Hippocampal formation (tissue), 2 donors: ENCODE results near the gene ITPR2.

Source experiments
- DNase-seq, 2 donors: peaks; one replicate each; lab custom pipeline; 2025; lab: John Stamatoyannopoulos, UW

The ITPR2 gene

DNA sequence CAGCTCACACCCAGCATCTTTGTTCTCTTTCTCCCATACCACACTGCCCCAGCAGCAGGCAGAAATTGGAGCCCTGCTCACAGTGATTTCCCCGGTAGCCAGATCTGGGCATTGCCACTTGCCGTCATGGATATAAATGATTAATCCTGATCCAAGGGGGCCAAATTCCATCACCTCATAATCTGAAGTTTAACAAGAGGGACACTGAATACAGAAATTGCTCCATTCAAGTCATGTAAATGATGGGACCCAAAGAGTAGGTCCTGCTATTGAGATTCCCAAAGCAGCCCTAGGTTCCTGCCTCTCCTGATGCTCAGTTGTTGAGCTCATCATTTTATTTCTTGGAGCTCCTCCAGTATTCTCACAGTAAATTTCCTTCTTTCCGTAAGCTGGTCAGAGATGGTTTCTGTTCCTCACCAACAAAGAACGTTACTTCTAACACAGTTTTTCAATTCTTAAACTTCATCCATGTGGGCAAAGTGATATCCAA is 11.7 kb downstream of the ITPR2 start:
- DNase-seq = peak in 1 of 2 donors; percentile 23

DNA sequence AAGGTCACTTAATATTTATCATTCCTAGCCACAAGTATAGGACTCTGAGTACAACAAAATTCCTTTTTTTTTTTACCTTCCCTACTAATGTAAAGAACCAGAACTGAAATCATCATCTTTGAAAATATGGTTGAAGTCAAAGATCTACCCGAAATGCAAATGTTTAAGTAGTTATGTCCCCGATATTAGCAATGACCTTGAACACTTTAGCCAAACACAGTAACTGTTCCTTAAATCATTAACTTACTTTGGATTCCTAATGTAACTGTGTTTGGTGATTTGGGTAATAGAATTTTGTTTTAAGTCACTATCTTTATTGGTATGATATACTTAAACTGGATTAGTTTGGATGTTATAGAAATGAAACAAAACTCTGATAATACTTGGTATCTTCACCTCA is 14.4 kb downstream of the ITPR2 start:
- DNase-seq = no peak

DNA sequence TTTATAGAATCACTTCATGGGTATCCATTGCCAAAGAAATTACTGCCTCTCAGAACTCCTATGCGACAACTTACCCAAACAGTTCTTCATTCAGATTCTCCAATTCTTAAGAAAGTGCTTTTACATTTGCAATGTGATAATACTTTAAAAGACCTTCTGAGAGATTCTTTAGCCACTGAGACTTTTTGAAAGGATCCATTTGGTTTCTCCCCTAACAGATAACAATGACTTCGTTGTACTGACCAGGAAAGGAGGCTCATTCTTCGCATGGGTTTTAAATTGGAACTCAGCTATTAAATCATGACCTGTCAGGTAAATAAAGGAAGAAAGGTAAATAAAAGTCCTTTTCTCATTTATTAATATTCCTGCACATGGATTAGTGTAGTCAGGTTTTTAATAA is 14.8 kb downstream of the ITPR2 start:
- DNase-seq = no peak

DNA sequence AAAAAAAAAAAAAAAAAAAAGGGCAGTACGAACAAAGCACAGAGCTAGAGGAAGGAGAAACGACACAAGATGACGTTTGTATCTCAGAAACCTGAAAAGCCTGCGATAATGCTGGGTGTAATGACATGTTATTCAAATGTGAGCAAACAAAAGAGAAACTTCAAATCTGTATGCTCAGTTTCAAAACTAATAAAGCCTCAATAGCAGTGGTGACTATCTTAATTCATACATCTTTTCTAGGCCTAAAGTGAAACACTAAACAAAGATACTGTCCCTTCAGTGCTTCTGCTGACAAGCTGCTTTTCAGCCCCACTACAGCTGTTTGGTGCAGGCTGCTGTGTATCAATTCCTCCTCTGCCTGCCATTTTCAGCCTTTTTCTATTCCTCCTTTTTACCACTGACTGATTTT is 15.8 kb downstream of the ITPR2 start:
- peak in 1 of 2 donors; percentile 10 for DNase-seq

DNA sequence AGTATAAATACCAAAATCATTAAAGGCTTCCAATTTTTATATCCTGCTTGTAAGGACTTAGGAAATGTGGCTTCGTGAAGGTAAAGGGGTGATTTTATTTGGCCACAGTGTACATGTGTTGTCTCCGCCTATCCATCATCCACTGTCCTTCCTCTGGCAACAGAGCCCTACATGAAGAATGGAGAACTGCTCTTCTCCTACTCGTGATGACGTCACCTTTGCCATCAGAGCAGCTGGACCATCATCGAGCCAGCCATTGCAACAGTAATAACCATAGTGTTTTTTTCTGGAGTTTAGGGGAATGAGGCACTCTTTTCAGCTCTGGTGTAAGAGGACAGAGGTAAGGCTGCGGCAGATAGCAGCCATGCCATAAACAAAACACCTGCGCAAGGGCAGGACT is 19.2 kb downstream of the ITPR2 start:
- DNase-seq = no peak

DNA sequence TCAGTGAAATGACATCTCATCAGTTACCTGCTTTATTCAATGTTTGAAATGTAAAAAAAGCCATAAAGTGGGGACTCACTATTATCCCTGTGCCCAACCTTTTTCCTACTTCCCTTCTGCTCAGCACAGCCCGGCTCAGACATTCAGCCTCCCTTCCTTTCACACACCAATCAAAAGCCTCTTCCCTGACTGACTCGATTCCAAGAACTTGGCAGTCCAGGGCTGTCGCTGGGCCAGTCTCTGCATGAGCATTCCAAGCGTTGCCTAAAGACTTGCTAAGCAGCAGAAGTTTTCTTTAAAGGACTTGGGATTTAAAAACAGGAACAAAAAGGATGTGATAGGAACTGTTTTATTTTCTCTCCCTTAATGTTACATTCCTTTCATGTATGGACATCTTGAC is 22.7 kb downstream of the ITPR2 start:
- DNase-seq = peak; percentile 40 to 58

DNA sequence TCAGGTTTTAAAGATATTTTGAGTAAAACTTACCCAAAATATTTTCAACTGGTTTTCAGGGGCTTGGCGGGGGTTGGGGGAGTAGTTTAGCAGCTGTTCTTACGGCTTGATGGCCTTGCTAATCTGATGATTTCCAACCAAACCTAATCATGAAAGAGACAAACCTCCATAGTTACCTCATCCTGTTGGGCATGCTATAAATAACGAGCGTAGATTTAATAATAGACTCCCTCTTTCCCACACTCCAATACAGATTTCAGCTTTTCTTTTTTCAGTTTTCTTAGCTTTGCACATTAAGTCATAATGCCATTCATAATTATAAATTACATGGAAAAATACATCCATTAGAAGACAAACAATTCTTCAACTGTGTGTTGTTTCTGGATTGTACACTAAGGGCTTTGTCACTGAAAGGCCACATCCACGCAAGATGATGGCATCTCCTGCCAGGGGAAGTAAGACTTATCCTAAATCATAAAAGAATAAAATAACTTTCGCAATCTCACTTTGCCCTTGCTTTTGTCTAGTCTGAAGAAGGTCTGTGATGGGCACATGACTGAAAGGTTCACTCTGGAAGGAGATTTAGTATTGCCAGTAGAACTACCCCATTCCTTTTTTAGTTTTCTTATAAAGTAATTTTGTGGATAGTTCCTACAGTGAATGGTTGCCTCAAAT is 23.2 kb downstream of the ITPR2 start:
- no peak for DNase-seq

DNA sequence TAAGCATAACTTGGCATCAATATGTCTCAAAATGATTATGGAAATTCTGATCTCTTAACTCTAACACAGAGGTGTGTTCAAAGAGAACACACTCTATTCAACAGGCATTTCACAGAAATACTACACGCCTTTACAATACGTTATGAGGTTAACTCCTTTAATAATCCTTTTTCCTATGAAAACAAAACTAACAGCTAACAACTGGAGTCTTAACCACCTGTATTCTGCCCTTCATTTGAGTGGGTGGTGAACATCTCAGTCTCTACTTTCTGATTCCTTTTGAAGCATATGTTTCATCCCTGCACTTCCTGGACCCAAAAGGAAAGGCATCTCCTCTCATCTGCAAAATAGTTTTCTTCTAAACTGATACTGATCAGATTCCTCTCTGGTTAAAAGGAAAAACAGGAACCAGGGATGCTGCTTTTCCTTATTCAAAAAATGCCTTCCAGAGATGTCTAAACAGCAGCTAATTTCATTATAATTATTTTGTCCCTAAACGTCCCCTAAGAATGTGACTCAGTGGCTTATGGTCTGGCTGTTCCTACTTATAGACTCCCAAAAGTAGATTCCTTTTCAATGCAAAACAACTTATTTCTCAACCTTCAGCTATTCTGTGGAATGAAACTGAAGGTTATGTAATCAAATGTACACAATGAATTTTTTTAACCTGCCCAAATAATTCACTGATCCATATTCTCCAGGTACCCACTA is 24.1 kb downstream of the ITPR2 start:
- no peak for DNase-seq

DNA sequence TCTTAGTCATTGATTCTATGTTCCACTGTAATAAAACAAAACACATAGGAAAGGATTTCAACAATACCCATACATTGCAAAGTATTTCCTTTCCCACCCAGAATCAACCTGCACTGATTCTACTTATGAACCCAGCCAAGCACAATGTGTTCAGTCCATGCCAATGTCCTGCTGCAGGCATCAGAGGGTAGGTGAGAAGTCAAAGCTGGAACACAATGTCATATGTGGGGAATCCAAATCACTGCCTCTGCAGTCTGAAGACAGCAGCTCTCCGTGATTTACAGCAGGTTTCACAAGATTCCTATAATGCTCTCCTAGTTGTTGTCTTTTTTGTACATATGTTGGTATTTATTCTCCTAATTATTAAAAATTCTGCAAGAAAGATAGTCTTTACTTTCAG is 25.7 kb downstream of the ITPR2 start:
- DNase-seq = no peak

DNA sequence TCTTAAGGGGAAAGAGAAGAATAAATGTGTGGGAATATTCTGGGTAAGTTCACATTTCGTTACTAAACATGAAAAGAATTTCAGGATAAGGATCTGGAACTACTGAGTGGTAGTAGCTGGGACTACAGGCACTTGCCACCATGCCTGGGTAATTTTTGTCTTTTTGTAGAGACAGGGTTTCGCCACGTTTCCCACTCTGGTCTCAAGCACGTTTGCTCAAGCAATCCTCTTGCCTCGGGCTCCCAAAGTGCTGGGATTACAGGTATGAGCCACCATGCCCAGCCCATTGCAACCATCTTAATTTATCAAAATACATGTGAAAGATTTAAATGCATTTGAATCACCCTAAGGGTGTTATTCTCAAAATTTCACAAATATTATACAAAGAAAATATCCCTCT is 26.4 kb downstream of the ITPR2 start:
- no peak for DNase-seq

DNA sequence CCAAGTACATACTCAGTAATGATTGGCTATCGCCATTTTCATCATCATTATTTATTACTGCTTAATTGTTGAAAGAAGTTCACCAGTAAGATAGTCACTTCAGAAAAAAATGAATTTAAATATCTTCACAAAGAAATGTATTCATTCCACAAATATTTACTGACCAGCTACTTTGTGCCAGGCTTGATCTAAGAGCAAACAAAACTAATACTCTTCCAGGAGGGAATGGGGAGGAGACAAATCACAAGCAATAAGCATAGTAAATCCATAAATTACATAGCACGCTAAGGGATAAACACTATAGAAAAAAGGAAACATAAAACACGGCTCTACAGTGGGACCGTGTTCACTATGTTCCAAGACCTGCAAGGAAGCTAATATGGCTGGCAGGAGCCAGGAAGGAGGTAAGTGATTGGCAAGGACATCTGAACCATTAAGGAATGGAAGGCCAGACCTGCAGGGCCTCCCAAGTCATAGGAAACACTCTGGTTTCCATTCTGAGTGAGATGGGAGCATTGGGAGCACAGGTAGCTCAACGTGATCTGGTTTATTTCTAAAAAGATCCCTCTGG is 27.5 kb downstream of the ITPR2 start:
- no peak for DNase-seq

DNA sequence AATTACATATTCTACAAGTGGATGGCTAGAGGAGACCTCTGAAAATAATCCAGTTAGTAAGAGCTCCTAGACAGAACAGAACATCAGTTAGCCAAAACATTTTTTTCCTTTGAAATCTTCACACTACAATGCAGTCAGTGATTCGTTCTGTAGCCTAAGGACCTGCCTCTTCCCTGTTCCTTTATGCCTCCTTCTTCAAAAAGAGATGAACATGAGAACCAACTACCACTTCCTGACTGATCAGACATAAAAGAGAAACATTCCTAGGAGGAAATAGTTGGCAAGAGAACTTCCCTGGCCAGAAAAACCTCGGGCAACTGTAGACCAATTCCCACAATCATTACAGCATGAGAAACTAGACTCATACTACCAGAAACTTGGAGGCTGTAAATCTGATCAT is 29.4 kb downstream of the ITPR2 start:
- no peak for DNase-seq

DNA sequence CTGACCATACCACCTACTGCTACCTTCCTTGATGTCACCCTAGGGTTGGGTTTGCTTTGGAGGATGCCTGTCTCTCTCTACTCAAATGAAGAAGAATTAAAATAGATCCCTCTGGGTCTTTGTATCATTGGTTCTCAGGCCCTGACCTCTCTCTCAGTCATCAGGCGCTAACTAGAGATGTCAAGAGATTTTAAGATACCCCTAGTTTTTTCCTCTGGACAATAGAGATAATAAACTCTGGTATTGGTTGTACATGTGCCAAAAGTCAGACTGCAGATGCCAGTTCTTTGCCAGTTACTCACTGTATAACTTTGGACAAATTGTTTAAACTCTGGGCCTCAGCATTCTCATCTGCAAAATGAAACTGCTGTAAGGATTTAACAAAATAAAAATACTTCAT is 31.5 kb downstream of the ITPR2 start:
- no peak for DNase-seq

DNA sequence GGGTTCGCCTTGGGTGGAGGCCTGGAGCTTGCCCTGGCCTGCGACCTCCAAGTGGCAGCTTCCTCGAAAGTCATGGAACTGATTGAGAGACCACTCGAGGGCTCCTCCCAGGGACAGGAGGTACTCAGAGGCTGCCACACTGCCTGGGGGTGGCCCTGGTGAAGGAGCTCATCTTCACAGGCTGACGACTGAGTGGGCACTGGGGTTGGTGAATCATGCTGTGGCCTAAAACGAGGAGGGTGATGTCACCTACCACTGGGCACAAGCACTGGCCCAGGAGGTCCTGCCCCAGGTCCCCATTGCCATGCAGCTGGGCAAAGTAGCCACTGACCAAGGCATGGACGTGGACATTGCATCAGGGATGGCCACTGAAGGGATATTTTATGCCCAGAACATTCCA is 32.1 kb downstream of the ITPR2 start:
- DNase-seq = no peak

DNA sequence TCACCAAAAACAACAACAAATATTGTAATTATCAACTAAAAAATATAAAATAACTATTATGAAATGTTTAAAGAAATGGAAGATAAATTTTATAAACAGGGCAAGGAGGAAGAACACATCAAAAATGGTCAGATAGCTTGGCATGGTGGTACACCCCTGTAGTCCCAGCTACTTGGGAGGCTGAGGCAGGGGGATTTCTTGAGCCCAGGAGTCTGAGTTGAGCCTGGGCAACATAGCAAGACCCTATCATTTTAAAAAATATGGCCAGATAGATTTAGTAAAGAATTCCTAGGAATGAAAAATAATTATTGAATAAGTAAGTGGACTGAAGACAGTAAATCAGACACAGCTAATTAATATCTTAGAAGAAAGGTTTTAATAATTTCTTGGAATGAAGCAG is 32.6 kb downstream of the ITPR2 start:
- DNase-seq = no peak

DNA sequence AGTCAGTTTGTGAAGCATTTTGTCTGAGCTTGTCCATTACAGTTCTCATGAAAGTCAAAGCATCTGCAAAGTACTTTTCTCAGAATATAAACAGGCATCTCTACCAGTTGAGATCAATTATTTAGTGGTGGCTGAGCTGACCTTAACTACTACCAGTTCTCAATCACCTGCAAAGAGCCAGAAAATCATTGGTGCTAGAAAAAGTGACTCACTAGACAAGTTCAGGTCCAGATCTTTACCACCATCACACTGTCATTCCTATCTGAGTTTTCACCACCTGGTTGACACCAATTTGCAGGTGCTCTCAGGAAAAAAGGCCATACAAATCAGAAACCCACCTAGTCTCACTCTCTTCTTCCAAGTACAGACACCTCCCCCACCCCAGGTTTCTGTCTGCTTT is 33.3 kb downstream of the ITPR2 start:
- DNase-seq = no peak

DNA sequence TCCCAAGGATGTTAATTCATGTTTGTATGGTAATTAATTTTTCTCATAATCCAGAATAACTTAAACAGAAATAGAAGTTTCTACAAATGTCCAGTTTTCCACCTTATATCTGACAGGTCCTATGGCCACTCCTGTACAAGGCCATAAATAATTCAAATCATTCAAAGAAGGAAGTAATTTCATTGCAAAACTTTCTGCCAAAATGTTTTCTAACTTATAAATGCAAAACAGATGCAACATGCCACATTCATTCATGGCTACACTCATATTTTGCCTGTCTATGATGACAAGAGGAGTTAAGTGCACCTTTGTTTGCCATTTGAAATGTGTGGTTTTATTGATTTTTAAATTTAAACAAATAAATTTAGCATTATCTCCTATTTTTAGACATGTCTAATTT is 34.4 kb downstream of the ITPR2 start:
- no peak for DNase-seq

DNA sequence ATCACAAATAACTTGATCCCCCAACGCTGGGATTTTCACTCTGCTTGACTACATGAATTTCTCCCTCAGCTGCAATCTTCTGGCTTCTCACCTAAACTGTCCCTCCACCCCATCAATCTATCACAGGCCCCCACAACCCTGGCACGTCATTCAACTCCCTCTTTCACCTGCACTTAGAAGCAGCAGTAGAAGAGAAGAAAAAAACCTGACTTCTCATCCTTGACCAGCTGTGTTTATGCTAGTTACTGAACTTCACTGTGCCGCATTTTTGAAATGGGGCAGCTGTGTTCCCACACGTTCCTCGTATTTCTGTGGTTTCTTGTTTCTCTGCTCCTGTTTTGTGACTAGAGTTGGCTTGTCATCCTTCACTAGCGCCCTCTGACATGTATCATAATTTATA is 35.0 kb downstream of the ITPR2 start:
- no peak for DNase-seq

DNA sequence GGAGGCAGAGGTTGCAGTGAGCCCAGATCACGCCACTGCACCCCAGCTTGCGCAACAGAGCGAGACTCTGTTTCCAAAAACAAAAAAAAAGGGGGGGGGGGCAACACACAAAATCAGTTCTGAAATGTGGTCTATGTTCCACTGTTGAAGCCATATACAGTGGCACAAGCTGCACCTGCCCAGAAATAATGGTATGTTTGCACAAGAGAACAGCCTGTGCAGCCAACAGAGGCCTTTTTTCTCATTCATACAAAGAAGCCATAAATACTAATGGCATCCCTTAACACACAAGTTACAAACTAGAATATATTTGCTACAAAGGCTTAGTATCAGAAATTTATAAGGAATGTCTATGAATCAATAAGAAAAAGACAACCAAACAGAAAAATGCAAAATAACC is 37.1 kb downstream of the ITPR2 start:
- DNase-seq = no peak

DNA sequence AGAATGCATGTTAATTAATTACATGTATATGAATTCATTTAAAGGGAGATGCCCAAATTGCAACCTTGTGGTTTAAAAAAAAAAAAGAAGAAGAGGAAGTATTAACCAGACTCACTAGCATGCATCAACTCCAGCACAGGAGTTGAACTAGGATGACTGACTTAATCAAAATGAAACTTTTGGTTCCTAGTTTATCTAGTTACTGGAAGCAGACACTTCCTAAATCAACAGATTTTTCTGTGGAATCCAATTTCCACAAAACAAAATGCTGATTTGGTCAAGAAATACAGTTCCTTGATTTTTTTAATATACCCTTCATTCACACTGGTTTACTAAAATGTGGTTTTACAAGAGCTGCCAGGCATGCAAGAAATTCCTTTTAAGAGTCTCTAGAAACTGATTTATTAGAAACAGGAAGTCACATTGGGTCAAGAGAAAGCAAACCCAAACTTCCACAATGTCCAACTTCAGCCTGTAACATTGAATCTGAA is 41.6 kb downstream of the ITPR2 start:
- peak in 1 of 2 donors; percentile 48 for DNase-seq

DNA sequence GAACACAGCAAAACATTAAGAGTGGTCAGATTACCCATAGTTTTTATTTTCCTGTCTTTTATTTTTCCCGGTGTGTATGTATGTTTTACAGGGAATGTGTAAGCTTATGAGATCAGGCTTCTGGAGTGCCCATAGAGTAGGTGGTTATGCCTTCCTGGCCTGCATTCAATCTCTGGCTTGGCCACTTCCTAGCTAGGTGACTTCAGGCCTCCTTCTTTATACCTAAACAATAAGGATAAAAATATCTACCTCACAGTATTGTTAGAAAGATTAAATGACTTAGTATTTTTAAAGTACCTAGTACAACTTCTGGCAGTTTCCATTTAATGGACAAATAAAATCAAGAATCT is 42.4 kb downstream of the ITPR2 start:
- DNase-seq = no peak

DNA sequence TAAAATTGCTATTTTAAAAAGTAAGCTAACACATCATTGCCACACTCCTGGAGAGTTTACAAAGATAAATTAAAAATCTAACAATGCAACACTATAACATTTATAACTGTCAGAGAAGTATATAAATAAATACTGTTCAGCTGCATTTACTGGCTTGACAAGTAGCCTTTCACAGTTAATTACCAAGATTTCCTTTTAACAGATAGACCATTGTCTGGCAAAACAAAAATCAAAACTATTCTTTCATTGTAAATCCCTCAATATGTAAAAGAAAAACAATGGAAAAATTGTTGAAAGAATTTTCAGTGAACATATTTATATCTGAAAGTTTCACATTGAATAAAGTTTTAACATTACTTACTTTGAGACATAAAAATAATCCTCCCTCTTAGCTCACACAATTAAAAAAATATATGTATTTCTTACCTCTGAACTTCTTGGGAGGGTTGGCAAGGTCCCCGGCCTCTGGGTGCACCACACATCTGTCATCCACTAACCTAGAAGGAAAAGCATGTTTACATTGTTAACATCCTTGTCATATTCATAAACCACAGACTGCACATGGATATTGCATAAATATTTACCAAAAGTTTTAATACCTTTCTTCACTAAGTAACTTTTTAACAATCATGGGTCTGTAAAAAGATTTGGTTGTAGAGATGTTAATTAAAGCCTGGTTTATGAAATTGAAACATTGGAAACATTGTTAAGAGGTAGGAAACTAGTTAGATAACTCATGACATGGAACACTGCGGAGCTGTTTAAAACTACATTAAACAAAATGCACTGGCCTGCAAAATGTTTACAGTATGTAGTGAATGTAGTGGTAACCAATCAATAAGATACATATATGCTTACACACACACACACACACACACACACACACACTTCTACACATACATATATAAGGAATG is 43.0 kb downstream of the ITPR2 start:
- no peak for DNase-seq
